Kidney (tissue), 14 donors: ENCODE data around the gene INTS14. TPM values are rescaled to one million over a fixed set of nuclear protein-coding genes. Genes with fewer than 3 reads are reported as not detected.

Experiments
- DNase-seq, 5 donors: peaks; one replicate each; pipeline ENCODE4 v3.0.0-alpha.2; 2013 to 2020
- FAIRE-seq: peaks from 2 replicates; lab custom pipeline; 2012; peaks lifted over from hg19 to GRCh38; lab: Jason Lieb, UNC
- H3K27ac ChIP-seq, 2 donors: one replicate each; pipeline ENCODE4 v1.7.0; 2013; ENCODE audit warnings: low read depth in 2 of 2, low read length in 2 of 2, inconsistent platforms in 1 of 2
- H3K27me3 ChIP-seq: one replicate; pipeline ENCODE4 v1.7.1; 2013; ENCODE audit warnings: low read length, inconsistent platforms; ENCODE audit not compliant: control insufficient read depth, insufficient read depth
- H3K36me3 ChIP-seq, 3 donors: one replicate each; pipeline versions ENCODE4 v1.7.0 to v1.7.1; 2013; ENCODE audit warnings: low read length in 3 of 3, control low read depth in 1 of 3, inconsistent platforms in 1 of 3; ENCODE audit not compliant: insufficient read depth in 3 of 3, control insufficient read depth in 2 of 3
- H3K4me1 ChIP-seq, 3 donors: one replicate each; pipeline versions ENCODE4 v1.7.0 to v1.7.1; 2013; ENCODE audit warnings: low read length in 3 of 3, inconsistent platforms in 1 of 3, low read depth in 1 of 3; ENCODE audit not compliant: control insufficient read depth in 2 of 3, insufficient read depth in 2 of 3
- H3K4me3 ChIP-seq, 3 donors: one replicate each; pipeline versions ENCODE4 v1.7.0 to v1.8.1; 2013; ENCODE audit warnings: low read length in 3 of 3, control low read depth in 1 of 3, inconsistent platforms in 1 of 3
- H3K9ac ChIP-seq, 3 donors: one replicate each; pipeline versions ENCODE4 v1.7.0 to v1.7.1; 2013; ENCODE audit warnings: low read length in 3 of 3, control low read depth in 1 of 3, inconsistent platforms in 1 of 3
- H3K9me3 ChIP-seq, 3 donors: one replicate each; pipeline versions ENCODE4 v1.7.0 to v1.7.1; 2013; ENCODE audit warnings: low read length in 3 of 3, control low read depth in 1 of 3, inconsistent platforms in 1 of 3; ENCODE audit not compliant: control insufficient read depth in 2 of 3, insufficient read depth in 1 of 3
- CTCF ChIP-seq: IDR thresholded peaks from 3 replicates; pipeline ENCODE4 v1.5.1; 2012; ENCODE audit warnings: mild to moderate bottlenecking, moderate library complexity, borderline replicate concordance; ENCODE audit not compliant: insufficient read depth; ENCODE audit errors: extremely low read depth
- intact Hi-C: fragments of 100-400 bp; cut with DNase I; formaldehyde crosslinking; loops from one replicate; pipeline ENCODE4 v1.11.1; 2022
- polyA plus RNA-seq: library from polyadenylated mRNA; stranded (reverse); fragments of 350-450 nt; fragmentation: Illumina TruSeq; extraction: RNeasy Lipid Tissue Mini Kit (QIAGEN cat#74804); gene quantifications from one replicate; pipeline ENCODE4 v1.2.3, GENCODE V29; 2014; ENCODE audit warnings: low read depth, low replicate concordance; ENCODE audit not compliant: insufficient read depth
- total RNA-seq: library from RNA; stranded (reverse); fragmentation: NEBNext Ultra II Directional; extraction: Animal tissue kit (Norgen Biotek cat#: 25700); gene quantifications from one replicate; pipeline ENCODE4 v1.2.1, GENCODE V29; 2021
- donor health status: control.
- donor health status: control.
- donor health status: control.
- donor health status: control.
- donor health status: control.
- donor health status: DM: yes; HTN: yes; CAD: no.
- donor health status: Normal renal cell carcinoma (clear cell type).

Gene INTS14
- total and polyA plus RNA-seq, 2 donors from 2014 or later, result 27.8 to 37.1 TPM

DNA sequence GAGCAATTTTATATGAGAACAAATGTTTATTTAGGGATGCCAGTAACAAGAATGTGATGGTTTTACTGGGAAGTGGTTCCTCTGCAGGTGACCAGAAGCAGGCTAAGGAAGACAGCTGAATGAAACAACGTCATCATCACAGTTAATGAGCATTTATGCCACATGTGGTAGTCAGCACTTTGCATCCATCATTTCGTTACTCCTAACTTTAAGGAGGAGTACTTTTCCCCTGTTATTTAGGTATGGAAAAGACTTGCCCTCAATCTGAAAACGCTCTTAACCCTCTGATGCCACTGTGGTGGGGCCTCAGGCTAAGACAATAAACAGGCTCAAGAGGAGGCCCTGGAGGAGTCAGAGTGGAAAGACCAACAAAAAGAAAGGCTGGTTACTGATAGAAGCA, 31.2 kb downstream of the INTS14 start:
- H3K9ac ChIP-seq, result no peak overlapping the region
- H3K9me3 ChIP-seq, result no peaks in the 10 kb centered on the region
- TF ChIP-seq CTCF, result no peak
- FAIRE-seq (no peak), DNase-seq (no peak)
- H3K4me3 ChIP-seq, result no peak overlapping the region
- no peaks in the 10 kb centered on the region for H3K4me1 ChIP-seq
- intact Hi-C loops, result no loop called here
- no peak overlapping the region for H3K27ac ChIP-seq
- H3K27me3 ChIP-seq, result no peaks in the 10 kb centered on the region
- peaks cover 6 to 41% (median 16%) of the 10 kb centered on the region in 3 donors for H3K36me3 ChIP-seq

GRCh38 chr15:65578904-65579728, 31.8 kb downstream of the INTS14 start:
- H3K4me1 ChIP-seq, result no peaks in the 10 kb centered on the region
- no peak overlapping the region for H3K4me3 ChIP-seq
- TF ChIP-seq CTCF, result no peak
- H3K9ac ChIP-seq, result no peak overlapping the region
- H3K36me3 ChIP-seq, result peaks cover 7 to 36% (median 18%) of the 10 kb centered on the region in 3 donors
- no peaks in the 10 kb centered on the region for H3K9me3 ChIP-seq
- DNase-seq (no peak), FAIRE-seq (no peak)
- intact Hi-C loops, result no loop called here
- no peaks in the 10 kb centered on the region for H3K27me3 ChIP-seq
- no peak overlapping the region for H3K27ac ChIP-seq

GRCh38 chr15:65577129-65577996, 33.6 kb downstream of the INTS14 start:
- intact Hi-C loops, result no loop called here
- peaks cover 8 to 28% (median 18%) of the 10 kb centered on the region in 3 donors for H3K36me3 ChIP-seq
- no peaks in the 10 kb centered on the region for H3K9me3 ChIP-seq
- no peak for TF ChIP-seq CTCF
- no peaks in the 10 kb centered on the region for H3K27me3 ChIP-seq
- no peak overlapping the region for H3K9ac ChIP-seq
- H3K4me3 ChIP-seq, result no peak overlapping the region
- H3K27ac ChIP-seq, result no peak overlapping the region
- FAIRE-seq (no peak), DNase-seq (no peak)
- H3K4me1 ChIP-seq, result no peaks in the 10 kb centered on the region
